PC-3 (cell line): ENCODE data around the gene KSR2. TPM values are rescaled to one million over a fixed set of nuclear protein-coding genes. Genes with fewer than 3 reads are reported as not detected.

Source experiments
- ATAC-seq: fragments of 200-7000 bp; cut with Tn5 transposase; 2 replicates; pipeline ENCODE4 v1.9.1; 2020; ENCODE audit warnings: mild to moderate bottlenecking, moderate library complexity
- BruUV-seq: library from RNA; stranded (reverse); fragments of 400-500 nt; replicated peaks from 2 replicates; lab custom pipeline; 2021; lab: Mats Ljungman, UMichigan
- CTCF ChIA-PET: fragments of 300-600 bp; sonication (Branson Sonifier 250); formaldehyde crosslinking; loops from one replicate; lab custom pipeline; 2022; ENCODE audit warnings: antibody characterized with exemption; lab: Charles Lee
- POLR2A ChIA-PET: fragments of 300-600 bp; sonication (Branson Sonifier 250); formaldehyde crosslinking; loops from one replicate; lab custom pipeline; 2022; ENCODE audit warnings: antibody characterized with exemption; ENCODE audit not compliant: unreplicated experiment; lab: Charles Lee
- DNase-seq: peaks from one replicate; pipeline ENCODE4 v3.0.0-alpha.2; 2015
- H2AFZ ChIP-seq: fragments of 300-600 bp; sonication (generic); 2 replicates; pipeline ENCODE4 v1.6.0; 2016; ENCODE audit warnings: antibody characterized with exemption, low read length
- H3F3A ChIP-seq: fragments of 300-600 bp; sonication (generic); one replicate; pipeline ENCODE4 v1.6.0; 2017; ENCODE audit warnings: antibody characterized with exemption, low read length, control low read depth, mild to moderate bottlenecking; ENCODE audit not compliant: unreplicated experiment
- H3K27ac ChIP-seq: fragments of 300-600 bp; sonication (generic); 2 replicates; pipeline ENCODE4 v1.5.1; 2016; ENCODE audit warnings: mild to moderate bottlenecking, low read length
- H3K27me3 ChIP-seq: fragments of 300-600 bp; sonication (generic); 2 replicates; pipeline ENCODE4 v1.6.1; 2016; ENCODE audit warnings: low read length, mixed read lengths
- H3K36me3 ChIP-seq: fragments of 300-600 bp; sonication (generic); 2 replicates; pipeline ENCODE4 v1.6.1; 2016; ENCODE audit warnings: low read depth, mixed run types, low read length, mixed read lengths
- H3K4me1 ChIP-seq: fragments of 300-600 bp; sonication (generic); 2 replicates; pipeline ENCODE4 v1.5.1; 2016; ENCODE audit warnings: low read length; ENCODE audit not compliant: insufficient read depth
- H3K4me2 ChIP-seq: fragments of 300-600 bp; sonication (generic); 2 replicates; pipeline ENCODE4 v1.6.0; 2016; ENCODE audit warnings: low read length
- H3K4me3 ChIP-seq: fragments of 300-600 bp; sonication (generic); 2 replicates; pipeline ENCODE4 v1.5.1; 2016; ENCODE audit warnings: mild to moderate bottlenecking, low read length, mixed read lengths
- H3K79me2 ChIP-seq: fragments of 300-600 bp; sonication (generic); 2 replicates; pipeline ENCODE4 v1.6.1; 2017; ENCODE audit warnings: low read length, mixed read lengths
- H3K9ac ChIP-seq: fragments of 300-600 bp; sonication (generic); 2 replicates; pipeline ENCODE4 v1.6.0; 2016; ENCODE audit warnings: mild to moderate bottlenecking, low read length
- H3K9me2 ChIP-seq: fragments of 300-600 bp; sonication (generic); replicated peaks from 2 replicates; pipeline ENCODE4 v1.6.1; 2016; ENCODE audit warnings: mixed run types, low read length, mixed read lengths
- H3K9me3 ChIP-seq: fragments of 300-600 bp; sonication (generic); 2 replicates; pipeline ENCODE4 v1.6.1; 2016; ENCODE audit warnings: low read length, mixed read lengths
- H4K20me1 ChIP-seq: fragments of 300-600 bp; sonication (generic); 2 replicates; pipeline ENCODE4 v1.6.1; 2016; ENCODE audit warnings: low read length, mixed read lengths
- EZH2 ChIP-seq: fragments of 300-600 bp; sonication (generic); IDR thresholded peaks from one replicate; pipeline ENCODE4 v1.6.1; 2017; ENCODE audit warnings: antibody characterized with exemption, mild to moderate bottlenecking, low read length; ENCODE audit not compliant: unreplicated experiment
- EZH2phosphoT487 ChIP-seq: fragments of 300-600 bp; sonication (generic); IDR thresholded peaks from 2 replicates; pipeline ENCODE4 v1.6.1; 2018; ENCODE audit warnings: mild to moderate bottlenecking, antibody characterized with exemption, low read length, borderline replicate concordance
- intact Hi-C: fragments of 100-400 bp; cut with micrococcal nuclease; formaldehyde crosslinking; loops from 2 replicates; pipeline ENCODE4 v1.9.0; 2023
- total RNA-seq: library from RNA; depleted of rRNA; stranded (reverse); fragments of >200 nt; gene quantifications from 2 replicates; pipeline ENCODE4 v1.2.3, GENCODE V29; 2014
- TF ChIP-seq, protein P1 (sequence below): fragments of 300-600 bp; sonication (generic); conservative IDR thresholded peaks from 2 replicates; pipeline ENCODE4 v1.5.1; 2017; ENCODE audit warnings: antibody characterized with exemption, low read depth, mild to moderate bottlenecking, low read length

The KSR2 gene
- total RNA-seq, 1 experiment from 2014 or later: 0.80 TPM

DNA sequence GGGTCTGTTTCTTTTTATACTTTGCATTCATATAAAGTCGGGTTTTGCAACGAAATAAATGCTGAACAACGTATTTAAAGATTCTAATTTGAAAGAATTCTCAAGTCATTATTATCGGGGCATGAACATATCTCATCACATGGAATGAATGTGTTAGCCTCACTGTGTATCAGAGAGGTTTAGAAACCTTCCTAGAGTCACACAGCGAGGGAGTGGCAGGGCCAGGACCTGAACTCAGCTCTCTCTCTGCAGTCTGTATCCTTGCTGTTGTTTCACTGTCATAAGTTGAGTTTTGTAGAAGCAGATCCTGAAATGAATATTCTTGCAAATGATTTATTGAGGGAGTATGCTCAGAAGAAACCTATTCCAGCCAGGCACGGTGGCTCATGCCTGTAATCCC, 398.2 kb downstream of the KSR2 start:
- Histone ChIP-seq H3K36me3 (no peaks in the 10 kb centered on the region), H3K9me2 (no peaks in the 10 kb centered on the region), H3K27ac (no peak overlapping the region), H3K79me2 (no peaks in the 10 kb centered on the region), H3K4me3 (no peak overlapping the region), H3K27me3 (no peaks in the 10 kb centered on the region), H3F3A (no peaks in the 10 kb centered on the region), H2AFZ (no peak overlapping the region), H3K4me2 (no peak overlapping the region), H3K4me1 (no peaks in the 10 kb centered on the region), H4K20me1 (no peaks in the 10 kb centered on the region), H3K9ac (no peak overlapping the region), H3K9me3 (no peaks in the 10 kb centered on the region)
- intact Hi-C loops: no loop called here
- ChIA-PET POLR2A (no interaction called here), CTCF (interaction anchor here (0.5 kb wide), 1 partner anchor 152 kb away, joined by 3 read pairs; no protein-coding TSS in a partner anchor)
- ATAC-seq: no peak
- TF ChIP-seq, protein P1, sequence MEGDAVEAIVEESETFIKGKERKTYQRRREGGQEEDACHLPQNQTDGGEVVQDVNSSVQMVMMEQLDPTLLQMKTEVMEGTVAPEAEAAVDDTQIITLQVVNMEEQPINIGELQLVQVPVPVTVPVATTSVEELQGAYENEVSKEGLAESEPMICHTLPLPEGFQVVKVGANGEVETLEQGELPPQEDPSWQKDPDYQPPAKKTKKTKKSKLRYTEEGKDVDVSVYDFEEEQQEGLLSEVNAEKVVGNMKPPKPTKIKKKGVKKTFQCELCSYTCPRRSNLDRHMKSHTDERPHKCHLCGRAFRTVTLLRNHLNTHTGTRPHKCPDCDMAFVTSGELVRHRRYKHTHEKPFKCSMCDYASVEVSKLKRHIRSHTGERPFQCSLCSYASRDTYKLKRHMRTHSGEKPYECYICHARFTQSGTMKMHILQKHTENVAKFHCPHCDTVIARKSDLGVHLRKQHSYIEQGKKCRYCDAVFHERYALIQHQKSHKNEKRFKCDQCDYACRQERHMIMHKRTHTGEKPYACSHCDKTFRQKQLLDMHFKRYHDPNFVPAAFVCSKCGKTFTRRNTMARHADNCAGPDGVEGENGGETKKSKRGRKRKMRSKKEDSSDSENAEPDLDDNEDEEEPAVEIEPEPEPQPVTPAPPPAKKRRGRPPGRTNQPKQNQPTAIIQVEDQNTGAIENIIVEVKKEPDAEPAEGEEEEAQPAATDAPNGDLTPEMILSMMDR: no peak
- TF ChIP-seq EZH2phosphoT487: no peak
- TF ChIP-seq EZH2: no peak
- no TSS peak for BruUV-seq
- no peak for DNase-seq

DNA sequence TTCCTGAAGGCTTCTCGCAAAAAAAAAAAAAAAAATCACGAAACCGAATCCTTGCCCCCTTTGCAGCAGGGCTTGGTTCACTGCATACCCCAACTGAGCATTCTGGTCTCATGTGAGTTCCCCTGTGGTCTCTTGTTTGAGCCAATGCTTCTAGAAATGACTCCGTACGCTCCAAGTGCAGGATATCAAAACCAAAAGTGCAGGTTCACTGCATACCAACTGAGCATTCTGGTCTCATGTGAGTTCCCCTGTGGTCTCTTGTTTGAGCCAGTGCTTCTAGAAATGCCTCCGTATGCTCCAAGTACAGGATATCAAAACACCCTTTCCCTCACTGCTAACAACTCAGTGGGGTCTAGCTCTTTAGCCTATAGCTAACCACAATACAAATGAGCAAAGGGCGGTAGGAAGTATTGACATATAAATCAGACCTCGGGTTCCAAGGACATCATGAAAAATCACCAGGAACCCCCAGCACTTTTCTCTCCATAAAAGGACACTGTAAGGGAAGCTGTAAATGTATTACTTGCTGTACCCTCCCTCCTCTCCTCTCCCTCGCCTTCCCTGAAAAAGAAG, 401.1 kb downstream of the KSR2 start:
- TF ChIP-seq EZH2phosphoT487: no peak
- TF ChIP-seq, protein P1: no peak
- TF ChIP-seq EZH2: no peak
- Histone ChIP-seq H3K4me1 (no peaks in the 10 kb centered on the region), H3K27ac (no peak overlapping the region), H3K9ac (no peak overlapping the region), H4K20me1 (no peaks in the 10 kb centered on the region), H3K36me3 (no peaks in the 10 kb centered on the region), H2AFZ (no peak overlapping the region), H3K4me2 (no peak overlapping the region), H3K27me3 (no peaks in the 10 kb centered on the region), H3K9me3 (no peaks in the 10 kb centered on the region), H3K9me2 (no peaks in the 10 kb centered on the region), H3F3A (no peaks in the 10 kb centered on the region), H3K4me3 (no peak overlapping the region), H3K79me2 (no peaks in the 10 kb centered on the region)
- intact Hi-C loops: no loop called here
- DNase-seq (no peak), ATAC-seq (no peak)
- ChIA-PET CTCF (no interaction called here), POLR2A (no interaction called here)
- no TSS peak for BruUV-seq

DNA sequence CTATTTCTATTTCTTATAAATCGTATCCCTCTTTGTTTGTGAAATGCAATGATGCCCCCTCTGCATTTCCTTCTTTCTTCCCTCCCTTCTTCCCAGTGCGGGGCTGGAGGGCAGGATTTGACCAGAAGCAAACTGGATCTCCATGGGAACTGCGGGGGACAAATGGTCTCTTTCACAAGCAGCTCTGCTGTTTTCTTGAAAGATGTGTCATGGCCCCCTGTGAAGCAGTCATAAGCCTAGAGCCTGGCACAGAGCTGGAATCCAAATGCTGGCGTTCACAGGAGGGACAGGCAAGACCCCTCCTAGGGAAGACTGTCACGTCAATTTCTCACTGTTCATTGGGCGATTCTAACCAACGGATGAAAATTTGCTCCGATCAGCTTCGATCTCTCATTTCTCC, 403.9 kb downstream of the KSR2 start:
- H3K4me3 ChIP-seq: no peak overlapping the region
- intact Hi-C loops: no loop called here
- no peak overlapping the region for H3K9ac ChIP-seq
- H3K9me2 ChIP-seq: no peaks in the 10 kb centered on the region
- H3K79me2 ChIP-seq: no peaks in the 10 kb centered on the region
- no peaks in the 10 kb centered on the region for H3K27me3 ChIP-seq
- H4K20me1 ChIP-seq: no peaks in the 10 kb centered on the region
- ChIA-PET CTCF (no interaction called here), POLR2A (no interaction called here)
- DNase-seq (no peak), ATAC-seq (no peak)
- no peaks in the 10 kb centered on the region for H3K36me3 ChIP-seq
- TF ChIP-seq EZH2phosphoT487: no peak
- TF ChIP-seq, protein P1: no peak
- no peak for TF ChIP-seq EZH2
- H3F3A ChIP-seq: no peaks in the 10 kb centered on the region
- no peak overlapping the region for H2AFZ ChIP-seq
- BruUV-seq: no TSS peak
- H3K4me2 ChIP-seq: no peak overlapping the region
- H3K9me3 ChIP-seq: no peaks in the 10 kb centered on the region
- H3K4me1 ChIP-seq: no peaks in the 10 kb centered on the region
- no peak overlapping the region for H3K27ac ChIP-seq
